Adrenal gland (tissue), 12 donors: ENCODE results near the gene LFNG. TPM values are rescaled to one million over a fixed set of nuclear protein-coding genes. Genes with fewer than 3 reads are reported as not detected.

Experiments
- DNase-seq, 7 donors: peaks; one replicate each; pipeline ENCODE4 v3.0.0-alpha.2; 2019 to 2020
- H3K27ac ChIP-seq, 5 donors: fragments of 200-600 bp; sonication (generic) in 4 of 5; 1 replicate in 3 of 5; 2 replicates in 2 of 5; pipeline versions ENCODE4 v1.5.1 to v1.8.0; 2016 to 2020; ENCODE audit warnings: mild to moderate bottlenecking in 1 of 5
- H3K27me3 ChIP-seq: fragments of 200-600 bp; 2 replicates; pipeline ENCODE4 v1.8.0; 2021
- H3K36me3 ChIP-seq, 2 donors: fragments of 200-600 bp; replicated peaks in 1 of 2; 1 replicate in 1 of 2; 2 replicates in 1 of 2; pipeline versions ENCODE4 v1.5.1 to v1.8.0; 2018 to 2022
- H3K4me1 ChIP-seq, 2 donors: fragments of 200-600 bp; replicated peaks in 1 of 2; 1 replicate in 1 of 2; 2 replicates in 1 of 2; pipeline versions ENCODE4 v1.5.1 to v1.8.0; 2018 to 2021
- H3K4me3 ChIP-seq, 4 donors: fragments of 200-600 bp; sonication (generic) in 3 of 4; one replicate each; pipeline ENCODE4 v1.5.1; 2016 to 2018
- H3K9me3 ChIP-seq, 3 donors: fragments of 200-600 bp; sonication (generic) in 1 of 3; replicated peaks in 1 of 3; 1 replicate in 2 of 3; 2 replicates in 1 of 3; pipeline versions ENCODE4 v1.5.1 to v1.8.0; 2016 to 2021
- POLR2A ChIP-seq, 2 donors: fragments of 450-650 bp; IDR thresholded peaks; one replicate each; pipeline ENCODE4 v1.6.1; 2017; ENCODE audit warnings: antibody characterized with exemption in 2 of 2, mild to moderate bottlenecking in 2 of 2, moderate library complexity in 1 of 2
- WGBS, 4 donors: extraction: QIAGEN DNeasy Blood & Tissue Kit in 2 of 4; methylation state at CpG; one replicate each; pipeline versions ENCODE4 v1.1.5 to v1.1.7; 2013 to 2017; 5-methylcytosine and 5-hydroxymethylcytosine counted together
- intact Hi-C, 2 donors: fragments of 100-400 bp; cut with DNase I; formaldehyde crosslinking; loops; one replicate each; pipeline versions ENCODE4 v1.14.1 to v1.15.0; 2022 to 2023
- polyA plus RNA-seq, 3 donors: library from polyadenylated mRNA; stranded (reverse); fragments of 200-250 nt in 2 of 3; fragments of 350-450 nt in 1 of 3; fragmentation: Illumina TruSeq in 1 of 3; extraction: RNeasy Lipid Tissue Mini Kit (QIAGEN cat#74804) in 1 of 3; gene quantifications; one replicate each; pipeline ENCODE4 v1.2.3, GENCODE V29; 2013 to 2014
- total RNA-seq, 9 donors: library from RNA; depleted of rRNA in 4 of 9; stranded (reverse); fragments of >200 nt in 4 of 9; fragments of 120-200 nt in 1 of 9; fragmentation: NEBNext Ultra II Directional in 1 of 9; extraction: Animal tissue kit (Norgen Biotek cat#: 25700) in 1 of 9; gene quantifications; one replicate each; pipeline versions ENCODE4 v1.1.0 to v1.2.4, GENCODE V29; 2013 to 2023
- TF ChIP-seq, protein P1 (sequence below), 6 experiments: fragments of 450-650 bp in 4 of 6; fragments of 200-600 bp in 2 of 6; sonication (generic) in 1 of 6; IDR thresholded peaks; 1 replicate in 5 of 6; 2 replicates in 1 of 6; pipeline versions ENCODE4 v1.5.1 to v1.8.0; 2016 to 2021; ENCODE audit warnings: antibody characterized with exemption in 6 of 6, mild to moderate bottlenecking in 2 of 6, moderate library complexity in 1 of 6
- donor health status: healthy with polysubstance abuse.
- donor health status: Bipolar disorder and iron deficiency.
- donor health status: DM: yes; HTN: yes; CAD: no.
- donor health status: DM: no; HTN: no; CAD: no.
- donor health status: DM: no; HTN: no; CAD: no.
- donor health status: DM: yes; HTN: yes; CAD: no.

Gene LFNG
- total and polyA plus RNA-seq, 12 donors: 1.4 to 26.1 (median 14.2) TPM

DNA sequence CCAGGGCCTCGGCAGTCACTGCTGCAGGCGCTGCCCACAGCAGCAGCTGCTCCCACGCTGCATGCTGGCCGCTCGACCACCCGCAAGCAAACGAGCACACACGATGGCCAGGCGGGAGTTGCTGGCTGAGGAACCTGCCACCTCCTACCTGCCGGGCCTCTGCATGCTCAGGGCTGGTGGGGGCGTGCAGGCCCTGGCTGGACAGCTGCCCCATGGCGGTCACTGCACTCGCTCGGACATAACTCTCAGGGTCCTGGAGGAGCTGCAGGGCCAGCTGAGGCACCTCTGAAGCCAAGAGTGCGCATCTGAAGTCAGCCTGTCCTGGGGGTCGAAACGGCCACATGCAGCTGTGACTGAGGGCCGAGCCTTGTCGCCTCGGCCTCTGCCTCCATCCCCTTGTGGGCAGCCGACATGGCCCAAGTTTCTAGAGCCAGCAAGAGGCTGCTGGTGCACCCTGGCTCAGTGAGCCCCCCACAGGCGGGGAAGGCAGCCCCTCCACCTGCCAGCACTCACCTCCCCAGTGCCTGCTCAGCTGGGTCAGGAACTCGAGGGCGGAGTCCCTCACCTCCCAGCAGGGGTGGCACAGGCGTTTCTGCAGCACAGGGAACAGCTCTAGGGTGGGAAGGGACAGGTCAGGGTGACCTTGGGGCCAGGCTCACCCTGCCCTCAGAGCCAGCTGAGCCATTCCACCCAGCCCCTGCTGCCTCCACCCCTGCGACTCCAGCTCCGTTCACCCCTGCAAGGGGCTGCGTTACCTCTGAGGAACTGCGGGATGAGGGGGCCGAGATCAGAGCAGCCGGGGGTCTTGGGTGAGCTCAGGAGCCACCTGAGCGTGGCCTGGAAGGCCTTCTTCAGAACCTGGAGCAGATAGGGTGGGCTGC, 19.7 kb downstream of the LFNG start:
- peaks cover 0 to 62% of the 10 kb centered on the region in 2 donors for H3K36me3 ChIP-seq
- intact Hi-C loops: no loop called here
- H3K4me3 ChIP-seq: no peak overlapping the region
- peak in 1 of 7 donors; percentile 15 for DNase-seq
- H3K27me3 ChIP-seq: no peaks in the 10 kb centered on the region
- H3K4me1 ChIP-seq: peaks cover 6 to 10% of the 10 kb centered on the region in 2 donors
- H3K27ac ChIP-seq: no peak overlapping the region
- no peak for TF ChIP-seq POLR2A (IDR thresholded peaks at IDR 0.05)
- 85 to 93% (median 92%) methylated on average over 8 to 32 of the region's 32 CpGs for WGBS, 4 donors
- H3K9me3 ChIP-seq: no peaks in the 10 kb centered on the region

DNA sequence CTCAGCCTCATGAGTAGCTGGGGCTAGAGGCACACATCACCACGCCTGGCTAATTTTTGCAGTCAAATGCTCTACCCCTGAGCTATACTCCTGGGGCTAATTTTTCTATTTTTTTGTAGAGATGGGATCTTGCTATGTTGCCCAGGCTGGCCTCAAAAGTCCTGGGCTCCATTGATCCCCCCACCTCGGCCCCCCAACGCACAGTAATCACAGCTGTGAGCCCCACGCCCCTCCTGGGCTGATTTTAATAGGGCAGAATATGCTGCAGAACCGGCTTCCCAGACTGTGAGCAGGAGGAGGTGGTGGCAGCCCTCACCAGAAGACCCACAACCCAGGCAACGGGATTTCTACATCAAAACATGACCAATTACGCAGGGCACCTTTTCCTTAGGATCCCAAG, 20.6 kb downstream of the LFNG start:
- Histone ChIP-seq H3K27me3 (no peaks in the 10 kb centered on the region), H3K4me3 (no peak overlapping the region), H3K4me1 (peaks cover 6 to 13% of the 10 kb centered on the region in 2 donors), H3K9me3 (no peaks in the 10 kb centered on the region), H3K27ac (no peak overlapping the region), H3K36me3 (peaks cover 0 to 69% of the 10 kb centered on the region in 2 donors)
- TF ChIP-seq, protein P1, sequence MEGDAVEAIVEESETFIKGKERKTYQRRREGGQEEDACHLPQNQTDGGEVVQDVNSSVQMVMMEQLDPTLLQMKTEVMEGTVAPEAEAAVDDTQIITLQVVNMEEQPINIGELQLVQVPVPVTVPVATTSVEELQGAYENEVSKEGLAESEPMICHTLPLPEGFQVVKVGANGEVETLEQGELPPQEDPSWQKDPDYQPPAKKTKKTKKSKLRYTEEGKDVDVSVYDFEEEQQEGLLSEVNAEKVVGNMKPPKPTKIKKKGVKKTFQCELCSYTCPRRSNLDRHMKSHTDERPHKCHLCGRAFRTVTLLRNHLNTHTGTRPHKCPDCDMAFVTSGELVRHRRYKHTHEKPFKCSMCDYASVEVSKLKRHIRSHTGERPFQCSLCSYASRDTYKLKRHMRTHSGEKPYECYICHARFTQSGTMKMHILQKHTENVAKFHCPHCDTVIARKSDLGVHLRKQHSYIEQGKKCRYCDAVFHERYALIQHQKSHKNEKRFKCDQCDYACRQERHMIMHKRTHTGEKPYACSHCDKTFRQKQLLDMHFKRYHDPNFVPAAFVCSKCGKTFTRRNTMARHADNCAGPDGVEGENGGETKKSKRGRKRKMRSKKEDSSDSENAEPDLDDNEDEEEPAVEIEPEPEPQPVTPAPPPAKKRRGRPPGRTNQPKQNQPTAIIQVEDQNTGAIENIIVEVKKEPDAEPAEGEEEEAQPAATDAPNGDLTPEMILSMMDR (IDR thresholded peaks at IDR 0.05): no peak
- no peak for TF ChIP-seq POLR2A (IDR thresholded peaks at IDR 0.05)
- DNase-seq: no peak
- intact Hi-C loops: no loop called here
- 93 to 96% (median 95%) methylated on average over 7 of the region's 7 CpGs for WGBS, 4 donors

DNA sequence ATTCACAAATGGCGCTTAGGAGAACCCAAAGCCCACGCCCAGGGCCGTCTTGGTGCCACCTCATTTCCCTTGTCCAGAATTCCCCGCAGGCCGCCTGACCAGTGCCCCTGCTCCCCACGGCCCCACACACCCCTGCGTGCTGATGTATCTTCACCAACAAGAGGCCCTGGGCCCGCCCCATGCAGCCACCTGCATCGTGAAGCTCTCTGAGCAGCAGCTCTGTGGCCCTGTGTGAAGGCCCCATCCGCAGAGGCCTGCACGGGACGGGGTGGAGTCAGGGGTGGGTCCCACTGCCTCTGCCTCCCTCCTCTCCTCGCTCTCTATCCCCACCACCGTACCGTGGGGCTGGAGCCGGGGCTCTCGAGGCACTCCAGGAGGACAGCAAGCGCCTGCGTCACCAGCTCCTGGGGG, 21.1 kb downstream of the LFNG start:
- TF ChIP-seq, protein P1 (IDR thresholded peaks at IDR 0.05): no peak
- TF ChIP-seq POLR2A (IDR thresholded peaks at IDR 0.05): no peak
- Histone ChIP-seq H3K36me3 (peaks cover 0 to 74% of the 10 kb centered on the region in 2 donors), H3K27ac (no peak overlapping the region), H3K4me3 (no peak overlapping the region), H3K27me3 (no peaks in the 10 kb centered on the region), H3K4me1 (peaks cover 6 to 13% of the 10 kb centered on the region in 2 donors), H3K9me3 (no peaks in the 10 kb centered on the region)
- DNase-seq: peak in 1 of 7 donors; percentile 17
- intact Hi-C loops: no loop called here
- WGBS, 4 donors: 93 to 97% (median 94%) methylated on average over 17 to 19 of the region's 19 CpGs

DNA sequence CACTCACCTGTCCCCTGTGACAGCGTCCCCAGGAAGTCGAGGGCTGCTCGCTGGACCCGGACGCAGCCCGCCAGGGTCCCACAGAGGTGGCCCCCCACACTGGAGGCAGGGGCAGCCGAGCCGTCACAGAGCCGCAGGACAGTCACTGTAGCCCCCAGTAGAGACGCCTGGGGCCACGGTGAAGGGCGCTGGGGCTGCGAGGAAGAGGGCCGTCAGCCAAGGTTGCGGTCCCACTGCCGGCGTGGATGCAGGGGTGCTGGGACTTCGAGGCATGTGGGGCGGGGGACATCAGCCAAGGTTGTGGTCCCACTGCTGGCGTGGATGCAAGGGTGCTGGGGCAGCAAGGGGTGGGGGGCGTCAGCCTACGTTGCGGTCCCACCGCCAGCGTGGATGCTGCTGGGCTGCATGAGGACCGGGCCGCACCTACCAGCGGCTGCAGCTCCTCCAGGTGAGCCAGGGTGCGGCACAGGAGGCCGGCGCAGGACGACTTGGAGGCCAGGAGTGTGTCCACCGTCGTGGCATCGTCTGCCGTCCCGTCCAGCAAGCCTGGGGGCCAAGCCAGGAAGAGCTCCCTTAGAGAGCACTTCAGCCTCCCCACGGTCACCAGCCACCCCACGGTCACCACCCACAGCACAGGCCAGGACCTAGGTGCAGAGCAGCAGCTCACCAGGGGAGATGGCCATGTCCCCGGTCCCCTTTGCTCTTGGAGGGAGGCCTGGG, 21.9 kb downstream of the LFNG start:
- no peaks in the 10 kb centered on the region for H3K27me3 ChIP-seq
- TF ChIP-seq POLR2A (IDR thresholded peaks at IDR 0.05): no peak
- TF ChIP-seq, protein P1 (IDR thresholded peaks at IDR 0.05): no peak
- H3K9me3 ChIP-seq: no peaks in the 10 kb centered on the region
- intact Hi-C loops: no loop called here
- 95% methylated on average over 19 to 40 of the region's 40 CpGs; no CpG with 5 or more reads in 1 of the 4 donors for WGBS, 4 donors
- no peak overlapping the region for H3K27ac ChIP-seq
- H3K4me3 ChIP-seq: no peak overlapping the region
- DNase-seq: peak in 2 of 7 donors; percentile 13 to 19
- H3K4me1 ChIP-seq: peaks cover 6 to 13% of the 10 kb centered on the region in 2 donors
- H3K36me3 ChIP-seq: peaks cover 0 to 82% of the 10 kb centered on the region in 2 donors
